Thymus (tissue), 11 donors: Measurements from ENCODE around the gene TBATA. TPM values are rescaled to one million over a fixed set of nuclear protein-coding genes. Genes with fewer than 3 reads are reported as not detected.

Experiments used
- DNase-seq, 9 donors: peaks; one replicate each; pipeline ENCODE4 v3.0.0-alpha.2; 2013; ENCODE audit warnings: low spot score in 9 of 9, low read depth in 6 of 9, missing footprints in 1 of 9
- H3K27ac ChIP-seq, 2 donors: one replicate each; pipeline ENCODE4 v1.5.1; 2013; ENCODE audit warnings: control low read depth in 1 of 2, low read depth in 1 of 2, low read length in 1 of 2, mild to moderate bottlenecking in 1 of 2, moderate library complexity in 1 of 2
- H3K27me3 ChIP-seq, 2 donors: one replicate each; pipeline ENCODE4 v1.5.1; 2013; ENCODE audit warnings: low read length in 1 of 2; ENCODE audit not compliant: control insufficient read depth in 2 of 2, insufficient read depth in 1 of 2
- H3K36me3 ChIP-seq, 2 donors: one replicate each; pipeline ENCODE4 v1.5.1; 2013; ENCODE audit warnings: low read length in 1 of 2, mild to moderate bottlenecking in 1 of 2, moderate library complexity in 1 of 2; ENCODE audit not compliant: control insufficient read depth in 2 of 2, insufficient read depth in 2 of 2
- H3K4me1 ChIP-seq, 2 donors: one replicate each; pipeline ENCODE4 v1.5.1; 2013; ENCODE audit warnings: low read length in 2 of 2; ENCODE audit not compliant: control insufficient read depth in 2 of 2, insufficient read depth in 2 of 2
- H3K4me3 ChIP-seq, 2 donors: one replicate each; pipeline ENCODE4 v1.5.1; 2013; ENCODE audit warnings: low read length in 2 of 2, control low read depth in 1 of 2, mild to moderate bottlenecking in 1 of 2
- H3K9me3 ChIP-seq, 2 donors: one replicate each; pipeline ENCODE4 v1.5.1; 2013; ENCODE audit warnings: low read length in 1 of 2, mild to moderate bottlenecking in 1 of 2; ENCODE audit not compliant: control insufficient read depth in 2 of 2, insufficient read depth in 1 of 2
- WGBS: extraction: QIAGEN DNeasy Blood & Tissue Kit; methylation state at CpG from one replicate; pipeline ENCODE4 v1.1.7; 2013; 5-methylcytosine and 5-hydroxymethylcytosine counted together
- polyA plus RNA-seq: library from polyadenylated mRNA; stranded (reverse); fragments of 200-250 nt; gene quantifications from one replicate; pipeline ENCODE4 v1.2.3, GENCODE V29; 2013
- total RNA-seq: library from RNA; stranded (reverse); fragments of 120-200 nt; gene quantifications from one replicate; pipeline ENCODE4 v1.2.4, GENCODE V29; 2013
- donor health status: healthy.

The TBATA gene
- total and polyA plus RNA-seq, 2 donors = 42.1 to 134 TPM

- H3K4me1 ChIP-seq = peaks cover 2 to 13% of the 10 kb centered on the region in 2 donors
- H3K9me3 ChIP-seq = no peaks in the 10 kb centered on the region
- no peak overlapping the region for H3K27ac ChIP-seq
- WGBS = 95% methylated on average over 3 of the region's 3 CpGs
- H3K36me3 ChIP-seq = no peaks in the 10 kb centered on the region
- DNase-seq = no peak
- no peaks in the 10 kb centered on the region for H3K27me3 ChIP-seq
- H3K4me3 ChIP-seq = no peak overlapping the region
These were observed 26.7 kb upstream of the TBATA start for GRCh38 chr10:70811881-70812280.

DNA sequence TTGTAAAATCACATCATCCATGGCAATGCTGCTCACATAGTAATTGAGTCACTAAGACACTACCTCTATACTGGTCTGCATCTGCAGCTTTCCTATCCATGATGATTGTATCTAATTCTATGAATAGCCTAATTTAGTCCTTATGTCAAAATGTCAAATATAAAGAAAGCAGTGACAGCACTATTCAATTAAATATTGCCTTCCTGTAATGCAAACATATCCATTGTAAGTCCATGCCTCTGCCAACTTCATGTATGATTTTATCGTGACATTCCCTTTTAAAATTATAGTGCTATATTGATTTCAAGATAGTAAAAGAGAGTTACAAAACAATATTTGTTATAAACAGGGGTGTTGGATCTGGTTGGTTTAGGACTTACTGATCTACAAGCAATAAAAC is 25.8 kb upstream of the TBATA start:
- no peak for DNase-seq
- WGBS = 38% methylated on average over 1 of the region's 1 CpG
- H3K36me3 ChIP-seq = no peaks in the 10 kb centered on the region
- no peaks in the 10 kb centered on the region for H3K27me3 ChIP-seq
- peaks cover 0 to 7% of the 10 kb centered on the region in 2 donors for H3K4me1 ChIP-seq
- no peak overlapping the region for H3K27ac ChIP-seq
- H3K9me3 ChIP-seq = no peaks in the 10 kb centered on the region
- H3K4me3 ChIP-seq = no peak overlapping the region

DNA sequence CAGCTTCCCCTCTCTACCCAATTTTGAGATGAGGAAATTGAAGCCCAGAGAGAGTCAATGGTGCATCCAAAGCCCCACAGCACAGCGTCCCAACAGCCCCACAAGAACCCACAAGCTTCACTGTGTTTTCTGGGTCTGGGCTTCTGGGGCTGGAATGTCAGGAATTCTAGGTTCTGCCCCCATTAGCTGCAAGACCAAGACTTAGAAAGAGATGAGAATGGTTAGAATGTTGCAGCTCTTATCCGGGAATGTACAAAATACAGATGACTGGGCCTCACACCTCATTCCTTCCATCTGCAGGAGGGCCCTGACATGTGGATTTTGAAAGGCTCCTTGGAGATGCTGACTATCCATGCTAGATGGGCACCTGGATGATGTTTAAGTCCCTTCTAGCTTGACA is 24.5 kb upstream of the TBATA start:
- Histone ChIP-seq H3K27me3 (no peaks in the 10 kb centered on the region), H3K4me3 (no peak overlapping the region), H3K4me1 (no peaks in the 10 kb centered on the region), H3K36me3 (no peaks in the 10 kb centered on the region), H3K9me3 (no peaks in the 10 kb centered on the region), H3K27ac (no peak overlapping the region)
- DNase-seq = no peak
- WGBS = 95% methylated on average over 2 of the region's 2 CpGs

DNA sequence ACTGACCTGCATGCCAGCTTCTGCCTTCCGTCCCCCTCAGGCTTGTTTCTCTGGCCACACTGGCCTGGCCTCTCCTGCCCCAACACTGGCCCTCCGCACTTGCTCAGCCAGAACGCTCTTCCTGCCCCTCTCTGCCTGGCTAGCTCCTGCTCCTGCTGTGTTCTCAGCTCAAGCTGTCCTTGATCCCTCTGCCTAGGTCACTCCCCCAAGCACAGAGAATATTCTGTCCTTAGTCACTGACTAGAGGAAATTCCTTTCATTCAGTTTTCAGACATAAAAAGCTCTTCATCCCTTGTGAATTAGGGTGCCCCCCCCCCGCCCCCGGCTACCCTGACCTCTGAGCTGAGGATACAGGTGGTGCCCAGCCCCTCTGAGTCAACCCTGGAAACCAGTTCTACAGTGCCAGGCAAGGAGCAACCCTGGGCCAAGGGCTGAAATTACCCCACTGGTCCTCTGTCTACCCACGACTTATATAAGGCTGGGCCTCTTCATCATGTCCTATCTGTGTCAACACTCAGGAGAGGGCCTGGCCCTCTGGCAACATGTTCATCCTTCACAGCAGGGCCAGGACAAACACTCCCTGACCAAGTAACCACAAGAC is 23.9 kb upstream of the TBATA start:
- WGBS = 91% methylated on average over 6 of the region's 6 CpGs
- no peak overlapping the region for H3K27ac ChIP-seq
- DNase-seq = no peak
- H3K4me1 ChIP-seq = no peaks in the 10 kb centered on the region
- H3K4me3 ChIP-seq = no peak overlapping the region
- H3K36me3 ChIP-seq = no peaks in the 10 kb centered on the region
- no peaks in the 10 kb centered on the region for H3K9me3 ChIP-seq
- no peaks in the 10 kb centered on the region for H3K27me3 ChIP-seq

- 35% methylated on average over 3 of the region's 3 CpGs for WGBS
These were observed 22.4 kb upstream of the TBATA start for GRCh38 chr10:70807556-70807955.

GRCh38 chr10:70806841-70807240 is 21.7 kb upstream of the TBATA start:
- H3K9me3 ChIP-seq = no peaks in the 10 kb centered on the region
- H3K27me3 ChIP-seq = no peaks in the 10 kb centered on the region
- 100% methylated on average over 1 of the region's 1 CpG for WGBS
- no peak for DNase-seq
- no peak overlapping the region for H3K27ac ChIP-seq
- H3K36me3 ChIP-seq = no peaks in the 10 kb centered on the region
- no peak overlapping the region for H3K4me3 ChIP-seq
- no peaks in the 10 kb centered on the region for H3K4me1 ChIP-seq

More at GRCh38 chr10:70807556-70807955, 22.4 kb upstream of the TBATA start:
- H3K4me1 ChIP-seq = no peaks in the 10 kb centered on the region
- no peak for DNase-seq
- H3K27me3 ChIP-seq = no peaks in the 10 kb centered on the region
- H3K27ac ChIP-seq = no peak overlapping the region
- no peaks in the 10 kb centered on the region for H3K36me3 ChIP-seq
- no peak overlapping the region for H3K4me3 ChIP-seq
- no peaks in the 10 kb centered on the region for H3K9me3 ChIP-seq

- H3K36me3 ChIP-seq = no peaks in the 10 kb centered on the region
- H3K27ac ChIP-seq = no peak overlapping the region
- no peaks in the 10 kb centered on the region for H3K27me3 ChIP-seq
- no peaks in the 10 kb centered on the region for H3K4me1 ChIP-seq
- 97% methylated on average over 3 of the region's 3 CpGs for WGBS
- H3K9me3 ChIP-seq = no peaks in the 10 kb centered on the region
- no peak overlapping the region for H3K4me3 ChIP-seq
- DNase-seq = no peak
These were observed 20.5 kb upstream of the TBATA start for GRCh38 chr10:70805619-70806215.

DNA sequence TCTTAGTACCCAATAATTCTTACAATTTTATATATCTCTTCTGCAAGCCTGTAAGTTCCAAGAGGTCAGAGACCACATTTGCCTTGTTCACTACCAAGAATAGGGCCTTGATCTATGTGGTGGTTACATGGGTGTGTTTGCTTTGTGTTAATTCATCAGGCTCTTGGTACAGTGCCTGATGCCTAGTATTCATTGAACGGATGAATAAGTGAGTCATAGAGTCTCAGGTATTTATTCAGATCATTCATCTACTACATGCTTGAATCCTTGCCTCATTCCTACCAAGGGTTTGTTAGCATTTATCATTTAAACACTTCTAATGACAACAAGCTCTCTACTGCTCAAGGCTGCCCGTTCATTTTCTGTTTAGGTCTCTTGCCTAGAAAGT is 19.2 kb upstream of the TBATA start:
- 95% methylated on average over 2 of the region's 2 CpGs for WGBS

DNA sequence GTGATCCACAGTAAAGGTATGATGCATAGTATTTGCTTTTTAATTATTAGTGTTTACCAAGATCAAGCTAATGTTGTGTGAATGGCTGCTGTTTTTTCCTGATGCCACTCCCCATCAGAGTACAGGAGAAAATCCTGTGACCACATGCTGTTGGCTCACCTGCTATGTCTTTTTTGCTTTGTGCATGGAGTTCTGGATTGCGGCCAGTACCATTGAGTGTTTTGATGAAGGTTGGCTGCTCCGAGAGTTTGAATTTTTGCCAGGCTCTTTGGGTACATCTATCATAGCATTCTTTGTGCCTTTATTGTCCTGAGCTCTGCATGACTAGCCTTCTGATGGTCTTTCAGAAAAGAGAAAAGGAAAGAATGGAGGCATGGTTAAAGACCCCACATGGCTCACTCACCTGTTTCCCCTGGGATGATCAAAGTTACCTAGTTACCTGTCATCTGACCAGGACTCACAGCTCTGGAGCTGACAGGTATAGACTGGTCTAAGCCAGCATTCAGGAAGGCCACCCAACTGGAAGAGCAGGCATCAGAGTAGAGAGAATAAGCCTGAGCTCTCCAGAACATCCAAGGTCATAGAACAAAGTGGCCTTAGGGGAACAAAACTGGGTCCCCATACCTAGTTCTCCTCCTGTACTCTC is 18.7 kb upstream of the TBATA start:
- WGBS = 95% methylated on average over 2 of the region's 2 CpGs
- no peak overlapping the region for H3K27ac ChIP-seq
- DNase-seq = peak in 1 of 9 donors; percentile 15
- no peak overlapping the region for H3K4me3 ChIP-seq
- no peaks in the 10 kb centered on the region for H3K27me3 ChIP-seq
- H3K36me3 ChIP-seq = no peaks in the 10 kb centered on the region
- peaks cover 0 to 4% of the 10 kb centered on the region in 2 donors for H3K9me3 ChIP-seq
- H3K4me1 ChIP-seq = no peaks in the 10 kb centered on the region

More for the DNA sequence above, 19.2 kb upstream of the TBATA start:
- no peaks in the 10 kb centered on the region for H3K9me3 ChIP-seq
- no peak for DNase-seq
- H3K4me1 ChIP-seq = no peaks in the 10 kb centered on the region
- H3K36me3 ChIP-seq = no peaks in the 10 kb centered on the region
- no peak overlapping the region for H3K4me3 ChIP-seq
- no peaks in the 10 kb centered on the region for H3K27me3 ChIP-seq
- H3K27ac ChIP-seq = no peak overlapping the region
